Measurements from ENCODE around the gene ELAVL1.
"Not testable (repeated sequence)": the region's sequence is repeated elsewhere in the genome, so short reads cannot be mapped to it uniquely, and the experiment has no call there.

ELAVL1 gene

GRCh38 chr19:7933828-7934725, 71.4 kb downstream of the ELAVL1 start:
- no peak for DNase-seq (ENCODE audit: low read depth in 2 of 2)

- DNase-seq (ENCODE audit: low read depth in 2 of 2), result no peak
These were observed 72.0 kb downstream of the ELAVL1 start for GRCh38 chr19:7933411-7933810.

- no peak for DNase-seq (ENCODE audit: low read depth in 2 of 2)
These were observed 72.5 kb downstream of the ELAVL1 start for GRCh38 chr19:7932930-7933300.

GRCh38 chr19:7932276-7932929, 73.0 kb downstream of the ELAVL1 start:
- DNase-seq (ENCODE audit: low read depth in 2 of 2), result no peak

- no peak for DNase-seq (ENCODE audit: low read depth in 2 of 2)
These were observed 74.0 kb downstream of the ELAVL1 start for GRCh38 chr19:7931221-7932061.

GRCh38 chr19:7930765-7931164, 74.7 kb downstream of the ELAVL1 start:
- DNase-seq (ENCODE audit: low read depth in 2 of 2), result no peak

GRCh38 chr19:7930030-7930429, 75.4 kb downstream of the ELAVL1 start:
- not testable (repeated sequence) for DNase-seq (ENCODE audit: low read depth in 2 of 2)

GRCh38 chr19:7928741-7929701, 76.4 kb downstream of the ELAVL1 start:
- DNase-seq (ENCODE audit: low read depth in 2 of 2), result no peak

GRCh38 chr19:7928334-7928706, 77.1 kb downstream of the ELAVL1 start:
- DNase-seq (ENCODE audit: low read depth in 2 of 2), result no peak

GRCh38 chr19:7927605-7928333, 77.7 kb downstream of the ELAVL1 start:
- no peak for DNase-seq (ENCODE audit: low read depth in 2 of 2)

- no peak for DNase-seq (ENCODE audit: low read depth in 2 of 2)
These were observed 78.5 kb downstream of the ELAVL1 start for GRCh38 chr19:7926727-7927604.

GRCh38 chr19:7926021-7926726, 79.3 kb downstream of the ELAVL1 start, which contains the start of gene CTXN1:
Gene CTXN1, minus strand, starts transcription at chr19:7926135. Its CDS starts 597 bp downstream, at chr19:7925538.
- DNase-seq (ENCODE audit: low read depth in 2 of 2), result peak; percentile 42 to 57

- peak; percentile 55 to 57 for DNase-seq (ENCODE audit: low read depth in 2 of 2)
These were observed 80.1 kb downstream of the ELAVL1 start for GRCh38 chr19:7925171-7925851.

GRCh38 chr19:7924651-7925170, 80.7 kb downstream of the ELAVL1 start:
- DNase-seq (ENCODE audit: low read depth in 2 of 2), result no peak

- no peak for DNase-seq (ENCODE audit: low read depth in 2 of 2)
These were observed 81.2 kb downstream of the ELAVL1 start for GRCh38 chr19:7924241-7924640.

- no peak for DNase-seq (ENCODE audit: low read depth in 2 of 2)
These were observed 81.9 kb downstream of the ELAVL1 start for GRCh38 chr19:7923295-7924191.

GRCh38 chr19:7922836-7923195, 82.6 kb downstream of the ELAVL1 start:
- no peak for DNase-seq (ENCODE audit: low read depth in 2 of 2)

All from stimulated activated CD8-positive, alpha-beta memory T cell treated with anti-CD3 and anti-CD28 coated beads, Interleukin-15, amount 100 ng/mL, for 4 hours (primary cell).